SK-N-SH (cell line): Measurements from ENCODE around the gene IL20RB. TPM values are rescaled to one million over a fixed set of nuclear protein-coding genes. Genes with fewer than 3 reads are reported as not detected.

Experiments used
- CTCF ChIA-PET: fragments of 300-600, 350-600 bp; formaldehyde crosslinking; extraction: SDS; loops from one replicate; lab custom pipeline; 2021; lab: Yijun Ruan, JAX
- POLR2A ChIA-PET: fragments of 350-600 bp; sonication (Branson Sonifier 250); formaldehyde crosslinking; extraction: SDS; loops from one replicate; lab custom pipeline; 2020; ENCODE audit warnings: antibody characterized with exemption, inconsistent platforms; lab: Yijun Ruan, JAX
- DNase-seq: peaks from one replicate; pipeline ENCODE4 v3.0.0; 2012
- H2AFZ ChIP-seq: fragments of 200-600 bp; sonication (generic); 2 replicates; pipeline ENCODE4 v1.8.1; 2016; ENCODE audit warnings: antibody characterized with exemption, mild to moderate bottlenecking, low read depth
- H3F3A ChIP-seq: fragments of 200-600 bp; sonication (generic); replicated peaks from 2 replicates; pipeline ENCODE3; 2016; ENCODE audit warnings: antibody characterized with exemption, mild to moderate bottlenecking; ENCODE audit not compliant: insufficient read depth
- H3K27ac ChIP-seq, 2 experiments: fragments of 200-500 bp in 1 of 2; fragments of 200-600 bp in 1 of 2; sonication (Bioruptor generic) in 1 of 2; sonication (generic), shearing (Covaris generic) in 1 of 2; 2 replicates each; pipeline versions ENCODE4 v1.5.1 to v1.6.1; 2014 to 2016; ENCODE audit warnings: low read depth in 2 of 2, inconsistent platforms in 1 of 2, low read length in 1 of 2, mild to moderate bottlenecking in 1 of 2, mixed read lengths in 1 of 2
- H3K27me3 ChIP-seq: fragments of 200-600 bp; sonication (generic), shearing (Covaris generic); 2 replicates; pipeline ENCODE4 v1.6.1; 2016; ENCODE audit warnings: mixed run types; ENCODE audit not compliant: insufficient read depth
- H3K36me3 ChIP-seq, 2 experiments: fragments of 200-500 bp in 1 of 2; fragments of 200-600 bp in 1 of 2; sonication (Bioruptor generic) in 1 of 2; sonication (generic) in 1 of 2; replicated peaks in 1 of 2; 2 replicates each; pipeline versions ENCODE3 to v1.5.1; 2014 to 2016; ENCODE audit warnings: low read length in 1 of 2, mild to moderate bottlenecking in 1 of 2; ENCODE audit not compliant: insufficient read depth in 2 of 2, control insufficient read depth in 1 of 2
- H3K4me1 ChIP-seq, 2 experiments: fragments of 200-500 bp in 1 of 2; fragments of 200-600 bp in 1 of 2; sonication (Bioruptor generic) in 1 of 2; sonication (generic), shearing (Covaris generic) in 1 of 2; 2 replicates each; pipeline versions ENCODE4 v1.5.1 to v1.6.1; 2014 to 2016; ENCODE audit warnings: low read depth in 1 of 2, low read length in 1 of 2, mixed run types in 1 of 2; ENCODE audit not compliant: insufficient read depth in 2 of 2, control insufficient read depth in 1 of 2
- H3K4me2 ChIP-seq: fragments of 200-600 bp; sonication (generic), shearing (Covaris generic); 2 replicates; pipeline ENCODE4 v1.6.1; 2017; ENCODE audit warnings: mixed run types
- H3K4me3 ChIP-seq, 2 experiments: fragments of 200-500 bp in 1 of 2; fragments of 200-600 bp in 1 of 2; sonication (Bioruptor generic) in 1 of 2; sonication (generic), shearing (Covaris generic) in 1 of 2; 2 replicates each; pipeline versions ENCODE4 v1.5.1 to v1.8.1; 2014 to 2016; ENCODE audit warnings: low read depth in 2 of 2, inconsistent platforms in 1 of 2, low read length in 1 of 2, mild to moderate bottlenecking in 1 of 2, mixed read lengths in 1 of 2, moderate library complexity in 1 of 2
- H3K79me2 ChIP-seq: fragments of 200-600 bp; sonication (generic); 2 replicates; pipeline ENCODE4 v1.8.1; 2017; ENCODE audit warnings: mild to moderate bottlenecking; ENCODE audit not compliant: insufficient read depth
- H3K9ac ChIP-seq: fragments of 200-600 bp; sonication (generic); 2 replicates; pipeline ENCODE4 v1.6.1; 2017; ENCODE audit warnings: mixed run types
- H3K9me2 ChIP-seq: fragments of 200-600 bp; sonication (generic); 2 replicates; pipeline ENCODE4 v1.6.1; 2017; ENCODE audit warnings: mixed run types
- H3K9me3 ChIP-seq: fragments of 200-600 bp; sonication (generic); 2 replicates; pipeline ENCODE4 v1.6.1; 2017; ENCODE audit warnings: mixed run types, mild to moderate bottlenecking, moderate library complexity
- H4K20me1 ChIP-seq: fragments of 200-600 bp; sonication (generic); 2 replicates; pipeline ENCODE4 v1.6.1; 2017; ENCODE audit warnings: mild to moderate bottlenecking, mixed run types; ENCODE audit not compliant: insufficient read depth
- CHD2 ChIP-seq: fragments of 150-350 bp; IDR thresholded peaks from 2 replicates; pipeline ENCODE4 v1.6.1; 2018; ENCODE audit warnings: low read length; ENCODE audit not compliant: partially characterized antibody
- EZH2phosphoT487 ChIP-seq: fragments of 200-600 bp; sonication (generic); IDR thresholded peaks from 2 replicates; pipeline ENCODE4 v1.6.1; 2017; ENCODE audit warnings: low read depth, mixed run types, mild to moderate bottlenecking, antibody characterized with exemption, moderate library complexity, borderline replicate concordance
- GATA2 ChIP-seq: sonication (generic); formaldehyde crosslinking; IDR thresholded peaks from 2 replicates; pipeline ENCODE4 v1.5.0; 2020; ENCODE audit warnings: mild to moderate bottlenecking, missing genetic modification reagents
- NFIC ChIP-seq: IDR thresholded peaks from 2 replicates; pipeline ENCODE4 v1.4.0; 2012; ENCODE audit warnings: borderline replicate concordance
- POLR2AphosphoS5 ChIP-seq: IDR thresholded peaks from 2 replicates; pipeline ENCODE4 v1.6.1; 2012; ENCODE audit warnings: low read depth, low read length
- RCOR1 ChIP-seq: fragments of 150-350 bp; IDR thresholded peaks from 2 replicates; pipeline ENCODE4 v1.6.1; 2017; ENCODE audit warnings: antibody characterized with exemption, low read length
- REST ChIP-seq: IDR thresholded peaks from 2 replicates; pipeline ENCODE4 v1.6.1; 2012; ENCODE audit warnings: mild to moderate bottlenecking, low read depth, low read length, moderate library complexity
- RFX5 ChIP-seq: IDR thresholded peaks from 2 replicates; pipeline ENCODE4 v1.6.1; 2012; ENCODE audit warnings: mild to moderate bottlenecking, improper control_type of control experiment, low read length
- RXRA ChIP-seq: IDR thresholded peaks from 2 replicates; pipeline ENCODE4 v1.4.0; 2012; ENCODE audit warnings: low read depth, mild to moderate bottlenecking, borderline replicate concordance
- SIN3A ChIP-seq: IDR thresholded peaks from 2 replicates; pipeline ENCODE4 v1.6.1; 2012; ENCODE audit warnings: low read depth, mild to moderate bottlenecking, low read length, moderate library complexity, borderline replicate concordance
- TEAD4 ChIP-seq: IDR thresholded peaks from 2 replicates; pipeline ENCODE4 v1.4.0; 2012; ENCODE audit warnings: mild to moderate bottlenecking, borderline replicate concordance; ENCODE audit not compliant: insufficient read depth
- USF2 ChIP-seq: fragments of 150-350 bp; IDR thresholded peaks from 2 replicates; pipeline ENCODE4 v1.6.1; 2017; ENCODE audit warnings: antibody characterized with exemption, low read length, low read depth, borderline replicate concordance
- ZBTB33 ChIP-seq: IDR thresholded peaks from 2 replicates; pipeline ENCODE4 v1.4.0; 2012; ENCODE audit warnings: low read depth, borderline replicate concordance
- WGBS: methylation state at CpG from one replicate; pipeline ENCODE4 v1.1.6; 2017; ENCODE audit warnings: low lambda C conversion rate; 5-methylcytosine and 5-hydroxymethylcytosine counted together
- polyA plus RNA-seq, 3 experiments: library from polyadenylated mRNA; depleted of rRNA; stranded (reverse); fragments of >200 nt; gene quantifications; 2 replicates each; pipeline ENCODE4 v1.2.3, GENCODE V29; 2012
- TF ChIP-seq, protein P1 (sequence below): IDR thresholded peaks from 2 replicates; pipeline ENCODE4 v1.4.0; 2012; ENCODE audit warnings: low read depth

IL20RB gene
- polyA plus RNA-seq, 1 of the 3 experiments (the other 2 are of a cell fraction): 0.58 TPM

- Histone ChIP-seq H3K9ac (no peak overlapping the region), H3K4me1 (no peaks in the 10 kb centered on the region), H2AFZ (no peak overlapping the region), H3K9me3 (no peaks in the 10 kb centered on the region), H4K20me1 (no peaks in the 10 kb centered on the region), H3K4me3 (no peak overlapping the region), H3K4me2 (no peak overlapping the region), H3F3A (peaks cover 5% of the 10 kb centered on the region), H3K9me2 (no peaks in the 10 kb centered on the region), H3K79me2 (no peaks in the 10 kb centered on the region), H3K36me3 (no peaks in the 10 kb centered on the region), H3K27me3 (no peaks in the 10 kb centered on the region; the same call in 1 of the 2 replicates), H3K27ac (no peak overlapping the region)
- WGBS: 71% methylated on average over 4 of the region's 5 CpGs
- POLR2A ChIA-PET: no interaction called here
- TF ChIP-seq ZBTB33 (no peak), EZH2phosphoT487 (no peak), POLR2AphosphoS5 (no peak), GATA2 (CRISPR knock-in tag) (no peak), SIN3A (no peak), NFIC (no peak), TEAD4 (no peak), USF2 (no peak), RXRA (no peak), RCOR1 (no peak), CHD2 (no peak), RFX5 (no peak)
- TF ChIP-seq, protein P1, sequence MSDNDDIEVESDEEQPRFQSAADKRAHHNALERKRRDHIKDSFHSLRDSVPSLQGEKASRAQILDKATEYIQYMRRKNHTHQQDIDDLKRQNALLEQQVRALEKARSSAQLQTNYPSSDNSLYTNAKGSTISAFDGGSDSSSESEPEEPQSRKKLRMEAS: no peak
- no peak for DNase-seq
- CTCF ChIA-PET: interaction anchor here (0.8 to 2.8 kb wide), 3 partner anchors 12 to 267 kb away, joined by 3 to 14 read pairs (median 11); partner anchors contain the start of gene STAG1
Observed at GRCh38 chr3:137020315-137020714, 62.5 kb downstream of the IL20RB start.

DNA sequence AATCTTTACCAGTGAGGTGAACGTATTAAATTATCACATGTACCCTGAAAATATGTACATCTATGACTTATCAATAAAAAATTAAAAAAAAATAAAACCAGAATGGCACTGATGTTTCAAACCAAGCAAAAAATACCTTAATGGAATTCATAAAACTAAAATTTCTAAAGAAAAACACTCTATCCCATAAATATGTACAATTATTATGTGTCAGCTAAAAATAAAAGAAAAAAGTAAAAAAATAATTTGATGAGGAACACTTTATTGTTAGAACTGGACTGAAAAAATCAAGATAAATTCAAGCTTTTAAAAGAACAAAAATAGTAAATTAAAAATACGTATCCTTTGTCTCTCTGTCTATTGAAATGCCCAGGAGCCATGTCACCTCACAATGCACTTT lies 63.1 kb downstream of the IL20RB start:
- Histone ChIP-seq H3K27ac (no peak overlapping the region), H3K27me3 (no peaks in the 10 kb centered on the region; the same call in 1 of the 2 replicates), H2AFZ (no peak overlapping the region), H3K36me3 (no peaks in the 10 kb centered on the region), H3K9me3 (no peaks in the 10 kb centered on the region), H3F3A (peaks cover 5% of the 10 kb centered on the region), H4K20me1 (no peaks in the 10 kb centered on the region), H3K79me2 (no peaks in the 10 kb centered on the region), H3K9me2 (no peaks in the 10 kb centered on the region), H3K4me3 (no peak overlapping the region), H3K4me1 (no peaks in the 10 kb centered on the region), H3K4me2 (no peak overlapping the region), H3K9ac (no peak overlapping the region)
- ChIA-PET CTCF (interaction anchor here (2.2 to 2.8 kb wide), 2 partner anchors 12 to 268 kb away, joined by 11 to 14 read pairs; partner anchors contain the start of gene STAG1), POLR2A (no interaction called here)
- 65% methylated on average over 2 of the region's 2 CpGs for WGBS
- TF ChIP-seq TEAD4: no peak
- TF ChIP-seq REST: no peak
- TF ChIP-seq RFX5: no peak
- DNase-seq: no peak
